Endothelial cell (in vitro differentiated cells): ENCODE data around the gene OR52N5. TPM values are rescaled to one million over a fixed set of nuclear protein-coding genes. Genes with fewer than 3 reads are reported as not detected.

ENCODE experiments used
- DNase-seq: peaks from one replicate; pipeline ENCODE4 v3.0.0; 2021; ENCODE audit warnings: low spot score
- H3K27ac Mint-ChIP-seq: one replicate; pipeline ENCODE4 v1.8.0; 2021; ENCODE audit warnings: mixed read lengths, inconsistent platforms; ENCODE audit not compliant: unreplicated experiment
- H3K27me3 Mint-ChIP-seq: one replicate; pipeline ENCODE4 v1.8.0; 2021; ENCODE audit warnings: mild to moderate bottlenecking, moderate library complexity, mixed read lengths, inconsistent platforms; ENCODE audit not compliant: unreplicated experiment
- H3K36me3 Mint-ChIP-seq: one replicate; pipeline ENCODE4 v1.8.0; 2021; ENCODE audit warnings: mild to moderate bottlenecking, low read depth, mixed read lengths, inconsistent platforms; ENCODE audit not compliant: unreplicated experiment
- H3K4me1 Mint-ChIP-seq: one replicate; pipeline ENCODE4 v1.8.0; 2021; ENCODE audit warnings: mild to moderate bottlenecking, mixed read lengths, inconsistent platforms; ENCODE audit not compliant: unreplicated experiment
- H3K4me3 Mint-ChIP-seq: one replicate; pipeline ENCODE4 v1.8.0; 2021; ENCODE audit warnings: mild to moderate bottlenecking, mixed read lengths, inconsistent platforms; ENCODE audit not compliant: unreplicated experiment
- H3K9me3 Mint-ChIP-seq: one replicate; pipeline ENCODE4 v1.8.0; 2021; ENCODE audit warnings: mixed read lengths, inconsistent platforms; ENCODE audit not compliant: unreplicated experiment
- CTCF ChIP-seq: fragments of 200-600 bp; sonication (generic); IDR thresholded peaks from one replicate; pipeline ENCODE4 v1.5.0; 2021; ENCODE audit warnings: antibody characterized with exemption; ENCODE audit not compliant: unreplicated experiment
- long read RNA-seq: library from polyadenylated mRNA; unstranded; transcript quantifications from one replicate; pipeline ENCODE4 v2.0.0, GENCODE V29; 2020; ENCODE audit not compliant: unreplicated experiment
- total RNA-seq: library from RNA; stranded (reverse); fragmentation: NEBNext Ultra II Directional; extraction: Animal tissue kit (Norgen Biotek cat#: 25700); gene quantifications from one replicate; pipeline ENCODE4 v1.2.1, GENCODE V29; 2021; ENCODE audit not compliant: unreplicated experiment

Gene OR52N5
- 6.8 TPM for total RNA-seq
- long read RNA-seq, result 0 reads

GRCh38 chr11:5783255-5783654 lies at the start of gene OR52N5:
TSS of gene OR52N5 (minus strand) at chr11:5783355. CDS start at chr11:5778634, 4,721 bp downstream.
- no peak within 1 kb of the TSS for H3K4me3 Mint-ChIP-seq
- no peaks in the 10 kb centered on the region for H3K4me1 Mint-ChIP-seq
- no peak within 1 kb of the TSS for H3K27ac Mint-ChIP-seq
- H3K27me3 Mint-ChIP-seq, result no peaks in the 10 kb centered on the region
- DNase-seq, result no peak
- H3K36me3 Mint-ChIP-seq, result peaks cover 12% of the 10 kb centered on the region
- no peak for TF ChIP-seq CTCF
- H3K9me3 Mint-ChIP-seq, result no peaks in the 10 kb centered on the region

- Mint-ChIP-seq H3K4me1 (no peaks in the 10 kb centered on the region), H3K4me3 (no peak overlapping the region), H3K27ac (no peak overlapping the region), H3K27me3 (peaks cover 2% of the 10 kb centered on the region), H3K36me3 (no peaks in the 10 kb centered on the region), H3K9me3 (no peaks in the 10 kb centered on the region)
- TF ChIP-seq CTCF, result no peak
- no peak for DNase-seq
Observed at GRCh38 chr11:5831196-5831829, 48.2 kb upstream of the OR52N5 start.

- H3K9me3 Mint-ChIP-seq, result no peaks in the 10 kb centered on the region
- no peak overlapping the region for H3K27ac Mint-ChIP-seq
- DNase-seq, result no peak
- H3K27me3 Mint-ChIP-seq, result no peaks in the 10 kb centered on the region
- TF ChIP-seq CTCF, result no peak
- H3K36me3 Mint-ChIP-seq, result no peaks in the 10 kb centered on the region
- H3K4me1 Mint-ChIP-seq, result peaks cover 6% of the 10 kb centered on the region
- H3K4me3 Mint-ChIP-seq, result no peak overlapping the region
Observed at GRCh38 chr11:5818245-5818886, 35.2 kb upstream of the OR52N5 start.

- Mint-ChIP-seq H3K27me3 (no peaks in the 10 kb centered on the region), H3K9me3 (no peaks in the 10 kb centered on the region), H3K27ac (no peak overlapping the region), H3K4me1 (peaks cover 23% of the 10 kb centered on the region), H3K36me3 (no peaks in the 10 kb centered on the region), H3K4me3 (no peak overlapping the region)
- no peak for DNase-seq
- TF ChIP-seq CTCF, result no peak
Observed at GRCh38 chr11:5815534-5815933, 32.4 kb upstream of the OR52N5 start.
